Colonic mucosa (tissue), 4 donors: ENCODE results near the gene IGFALS. TPM values are rescaled to one million over a fixed set of nuclear protein-coding genes. Genes with fewer than 3 reads are reported as not detected.

Experiments used
- DNase-seq: peaks from one replicate; pipeline ENCODE4 v3.0.0-alpha.2; 2020
- H3K27ac ChIP-seq: fragments of 200-600 bp; one replicate; pipeline ENCODE4 v1.8.0; 2021
- H3K27me3 ChIP-seq: fragments of 200-600 bp; one replicate; pipeline ENCODE4 v1.8.0; 2021
- H3K36me3 ChIP-seq: fragments of 200-600 bp; one replicate; pipeline ENCODE4 v1.8.0; 2021
- H3K4me1 ChIP-seq: fragments of 200-600 bp; one replicate; pipeline ENCODE4 v1.8.0; 2021; ENCODE audit warnings: mild to moderate bottlenecking
- H3K4me3 ChIP-seq: fragments of 200-600 bp; one replicate; pipeline ENCODE4 v1.8.0; 2021
- H3K9ac ChIP-seq, 2 donors: one replicate each; pipeline ENCODE4 v1.7.0; 2013; ENCODE audit warnings: control low read depth in 2 of 2, low read depth in 2 of 2, low read length in 2 of 2
- H3K9me3 ChIP-seq: fragments of 200-600 bp; one replicate; pipeline ENCODE4 v1.8.0; 2021
- intact Hi-C: fragments of 100-400 bp; cut with DNase I; formaldehyde crosslinking; loops from one replicate; pipeline ENCODE4 v1.14.1; 2022
- total RNA-seq, 2 donors: library from RNA; stranded (reverse); fragmentation: NEBNext Ultra II Directional in 1 of 2; extraction: Animal tissue kit (Norgen Biotek cat#: 25700) in 1 of 2; gene quantifications; one replicate each; pipeline ENCODE4 v1.2.1, GENCODE V29; 2021
- TF ChIP-seq, protein P1 (sequence below): fragments of 200-600 bp; IDR thresholded peaks from one replicate; pipeline ENCODE4 v1.8.0; 2022; ENCODE audit warnings: antibody characterized with exemption, mild to moderate bottlenecking
- donor health status: healthy.
- donor health status: DM: no; HTN: no; CAD: no.
- donor health status: DM: no; HTN: no; CAD: no.

Gene IGFALS
- total RNA-seq, 2 donors from 2014 or later = 5.7 to 7.0 TPM

DNA sequence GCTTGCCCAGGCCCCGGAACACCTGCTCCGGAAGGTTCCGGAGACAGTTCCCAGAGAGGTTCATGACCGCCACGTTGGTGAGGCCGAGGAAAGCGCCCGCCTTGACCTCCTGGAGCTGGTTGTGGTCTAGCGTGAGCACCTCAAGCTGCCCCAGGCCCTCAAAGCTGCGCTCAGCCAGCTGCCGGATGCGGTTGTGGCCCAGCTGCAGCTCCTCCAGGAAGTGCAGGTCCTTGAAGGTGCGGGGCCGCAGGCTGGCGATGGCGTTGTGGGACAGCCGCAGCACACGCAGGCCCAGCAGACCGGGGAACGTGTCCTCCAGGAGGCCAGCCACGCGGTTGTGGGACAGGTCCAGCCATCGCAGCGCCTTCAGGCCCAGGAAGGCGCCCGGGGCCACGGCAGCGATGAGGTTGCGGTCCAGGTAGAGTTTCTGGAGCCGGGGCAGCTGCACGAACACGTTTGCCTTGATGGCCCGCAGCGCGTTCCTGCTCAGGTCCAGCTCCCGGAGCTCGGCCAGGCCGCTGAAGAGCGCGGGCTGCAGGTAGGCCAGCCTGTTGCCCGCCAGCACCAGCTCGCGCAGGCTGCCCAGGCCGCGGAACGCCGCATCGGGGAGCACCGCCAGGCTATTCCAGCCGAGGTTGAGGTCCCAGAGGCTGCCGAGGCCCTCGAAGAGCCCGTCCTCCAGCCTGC is 2.1 kb downstream of the IGFALS start:
- H3K27ac ChIP-seq = no peak overlapping the region

DNA sequence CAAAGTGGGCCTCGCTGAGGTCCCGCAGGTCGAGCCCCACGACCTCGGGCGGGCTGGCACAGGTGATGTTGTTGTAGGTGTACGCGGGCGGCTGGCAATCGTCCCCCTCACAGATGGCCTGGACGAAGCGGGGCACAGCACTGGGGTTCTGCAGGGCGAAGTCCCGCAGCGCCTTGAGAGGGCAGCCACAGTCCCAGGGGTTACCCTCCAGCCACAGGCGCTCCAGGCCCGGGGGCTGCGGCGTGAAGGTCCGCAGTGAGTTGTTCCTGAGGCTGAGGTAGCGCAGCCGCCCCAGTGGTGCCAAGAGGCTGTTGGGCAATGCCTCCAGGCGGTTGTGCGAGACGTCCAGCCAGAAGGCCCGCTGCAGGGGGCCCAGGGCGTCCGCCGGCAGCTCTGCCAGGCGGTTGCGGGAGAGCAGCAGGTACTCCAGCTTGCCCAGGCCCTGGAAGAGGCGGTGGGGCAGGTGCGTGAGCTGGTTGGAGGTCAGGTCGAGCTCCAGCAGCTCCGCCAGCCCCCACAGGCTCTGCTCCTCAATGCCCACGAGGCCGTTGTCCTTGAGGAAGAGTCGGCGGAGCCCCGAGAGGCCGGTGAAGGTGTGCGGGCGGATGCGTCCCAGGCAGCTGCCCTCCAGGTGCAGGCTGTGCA is 2.8 kb downstream of the IGFALS start:
- Histone ChIP-seq H3K4me1 (no peaks in the 10 kb centered on the region), H3K27ac (no peak overlapping the region), H3K27me3 (no peaks in the 10 kb centered on the region), H3K9ac (no peak overlapping the region), H3K4me3 (no peak overlapping the region), H3K9me3 (no peaks in the 10 kb centered on the region), H3K36me3 (no peaks in the 10 kb centered on the region)
- TF ChIP-seq, protein P1, sequence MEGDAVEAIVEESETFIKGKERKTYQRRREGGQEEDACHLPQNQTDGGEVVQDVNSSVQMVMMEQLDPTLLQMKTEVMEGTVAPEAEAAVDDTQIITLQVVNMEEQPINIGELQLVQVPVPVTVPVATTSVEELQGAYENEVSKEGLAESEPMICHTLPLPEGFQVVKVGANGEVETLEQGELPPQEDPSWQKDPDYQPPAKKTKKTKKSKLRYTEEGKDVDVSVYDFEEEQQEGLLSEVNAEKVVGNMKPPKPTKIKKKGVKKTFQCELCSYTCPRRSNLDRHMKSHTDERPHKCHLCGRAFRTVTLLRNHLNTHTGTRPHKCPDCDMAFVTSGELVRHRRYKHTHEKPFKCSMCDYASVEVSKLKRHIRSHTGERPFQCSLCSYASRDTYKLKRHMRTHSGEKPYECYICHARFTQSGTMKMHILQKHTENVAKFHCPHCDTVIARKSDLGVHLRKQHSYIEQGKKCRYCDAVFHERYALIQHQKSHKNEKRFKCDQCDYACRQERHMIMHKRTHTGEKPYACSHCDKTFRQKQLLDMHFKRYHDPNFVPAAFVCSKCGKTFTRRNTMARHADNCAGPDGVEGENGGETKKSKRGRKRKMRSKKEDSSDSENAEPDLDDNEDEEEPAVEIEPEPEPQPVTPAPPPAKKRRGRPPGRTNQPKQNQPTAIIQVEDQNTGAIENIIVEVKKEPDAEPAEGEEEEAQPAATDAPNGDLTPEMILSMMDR = no peak
- DNase-seq = peak; percentile 15
- intact Hi-C loops = no loop called here

More for the DNA sequence above, 2.1 kb downstream of the IGFALS start:
- no peaks in the 10 kb centered on the region for H3K4me1 ChIP-seq
- DNase-seq = peak; percentile 12
- TF ChIP-seq, protein P1 = no peak
- no peaks in the 10 kb centered on the region for H3K9me3 ChIP-seq
- H3K36me3 ChIP-seq = no peaks in the 10 kb centered on the region
- H3K9ac ChIP-seq = no peak overlapping the region
- H3K4me3 ChIP-seq = no peak overlapping the region
- intact Hi-C loops = no loop called here
- no peaks in the 10 kb centered on the region for H3K27me3 ChIP-seq

DNA sequence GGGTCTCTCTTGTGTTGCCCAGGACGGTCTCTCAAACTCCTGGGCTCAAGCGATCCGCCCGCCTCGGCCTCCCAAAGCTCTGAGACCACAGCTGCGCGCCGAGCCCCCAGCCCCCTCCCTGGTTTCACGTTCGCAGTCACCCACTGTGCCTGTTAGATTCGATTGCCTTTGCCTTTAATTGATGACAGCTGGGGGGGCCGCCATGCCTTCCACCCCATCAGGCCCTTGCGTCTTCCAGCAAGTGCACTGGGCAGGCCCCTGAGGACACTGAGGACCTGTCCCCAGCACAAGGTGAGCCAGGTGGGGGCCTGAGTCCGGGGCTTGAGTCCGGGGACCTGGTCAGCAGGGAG is 3.3 kb downstream of the IGFALS start:
- intact Hi-C loops = no loop called here
- Histone ChIP-seq H3K27me3 (no peaks in the 10 kb centered on the region), H3K9me3 (no peaks in the 10 kb centered on the region), H3K4me3 (no peak overlapping the region), H3K9ac (no peak overlapping the region), H3K4me1 (no peaks in the 10 kb centered on the region), H3K27ac (no peak overlapping the region), H3K36me3 (no peaks in the 10 kb centered on the region)
- DNase-seq = no peak
- TF ChIP-seq, protein P1 = no peak

DNA sequence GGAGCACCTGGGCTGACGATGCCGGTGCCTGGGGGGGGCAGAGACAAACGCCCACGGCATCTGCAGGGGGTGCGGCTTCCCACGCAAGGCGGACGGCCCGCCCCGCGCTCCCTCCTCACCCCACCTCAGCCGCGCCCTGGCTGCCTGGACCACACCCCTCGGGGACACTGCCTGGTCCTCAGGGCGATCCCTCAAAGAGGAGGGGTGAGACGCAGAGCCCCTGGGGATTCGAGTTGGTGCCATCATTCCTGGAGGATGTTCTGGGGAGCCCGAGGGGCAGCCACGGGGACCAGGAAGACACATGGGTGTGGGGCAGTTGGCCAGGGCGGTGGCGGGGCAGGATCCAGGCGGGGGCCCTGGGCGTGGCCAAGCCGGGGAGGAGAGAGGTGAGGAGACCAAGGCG is 3.9 kb downstream of the IGFALS start:
- Histone ChIP-seq H3K9me3 (no peaks in the 10 kb centered on the region), H3K4me1 (no peaks in the 10 kb centered on the region), H3K4me3 (no peak overlapping the region), H3K27me3 (no peaks in the 10 kb centered on the region), H3K36me3 (no peaks in the 10 kb centered on the region), H3K9ac (no peak overlapping the region), H3K27ac (no peak overlapping the region)
- DNase-seq = peak; percentile 17
- TF ChIP-seq, protein P1 = no peak
- intact Hi-C loops = no loop called here

DNA sequence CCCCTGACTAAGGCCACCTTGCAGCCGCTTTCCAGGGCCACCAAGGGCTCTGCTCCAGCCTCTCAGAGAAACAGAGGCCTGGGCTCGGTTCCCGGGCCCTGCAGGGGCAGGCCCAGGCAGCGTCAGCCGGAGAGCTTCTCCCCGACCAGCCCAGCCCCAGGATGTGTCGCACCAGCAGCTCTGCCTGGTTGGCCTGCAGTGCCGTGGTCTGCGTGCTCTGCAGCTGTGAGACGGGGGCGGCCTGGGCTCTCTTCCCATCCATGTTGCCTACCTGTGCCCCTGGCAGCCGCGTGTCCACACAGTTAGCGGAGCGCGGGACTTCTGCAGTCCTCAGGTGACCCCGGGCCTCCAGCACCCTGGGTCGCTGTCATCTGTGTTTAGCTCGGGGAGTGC is 4.8 kb downstream of the IGFALS start:
- Histone ChIP-seq H3K27ac (no peak overlapping the region), H3K4me3 (no peak overlapping the region), H3K9me3 (no peaks in the 10 kb centered on the region), H3K4me1 (no peaks in the 10 kb centered on the region), H3K36me3 (no peaks in the 10 kb centered on the region), H3K9ac (peak overlapping the region in 1 of 2 donors; percentile 12), H3K27me3 (no peaks in the 10 kb centered on the region)
- DNase-seq = no peak
- TF ChIP-seq, protein P1 = no peak
- intact Hi-C loops = no loop called here
